GM18499 (cell line): ENCODE data around the gene DNM3.

Experiments
- ATAC-seq: cut with Tn5 transposase; IDR thresholded peaks from one replicate; pipeline ENCODE4 v1.9.1; 2021; ENCODE audit warnings: moderate number of reproducible peaks; ENCODE audit not compliant: insufficient read depth, unreplicated experiment

Gene DNM3

GRCh38 chr1:172148707-172149106, 307.4 kb downstream of the DNM3 start:
- ATAC-seq: no peak

GRCh38 chr1:172149346-172149745, 308.0 kb downstream of the DNM3 start:
- ATAC-seq: no peak

GRCh38 chr1:172154551-172154950, 313.3 kb downstream of the DNM3 start:
- ATAC-seq: peak; percentile 88

GRCh38 chr1:172155766-172156165, 314.5 kb downstream of the DNM3 start:
- no peak for ATAC-seq

- no peak for ATAC-seq
Measured at GRCh38 chr1:172162236-172162635, 320.9 kb downstream of the DNM3 start.

- no peak for ATAC-seq
Measured at GRCh38 chr1:172163498-172164215, 322.4 kb downstream of the DNM3 start.

GRCh38 chr1:172165403-172165802, 324.1 kb downstream of the DNM3 start:
- no peak for ATAC-seq

- ATAC-seq: no peak
Measured at GRCh38 chr1:172167796-172168596, 326.7 kb downstream of the DNM3 start.

- ATAC-seq: no peak
Measured at GRCh38 chr1:172168597-172168872, 327.2 kb downstream of the DNM3 start.

GRCh38 chr1:172169836-172170235, 328.5 kb downstream of the DNM3 start:
- ATAC-seq: no peak

GRCh38 chr1:172172352-172172831, 331.1 kb downstream of the DNM3 start:
- ATAC-seq: no peak

GRCh38 chr1:172176206-172176605, 334.9 kb downstream of the DNM3 start:
- ATAC-seq: no peak

GRCh38 chr1:172177849-172178248, 336.6 kb downstream of the DNM3 start:
- ATAC-seq: no peak

GRCh38 chr1:172178886-172179285, 337.6 kb downstream of the DNM3 start:
- ATAC-seq: no peak

- ATAC-seq: no peak
Measured at GRCh38 chr1:172179918-172180317, 338.6 kb downstream of the DNM3 start.

GRCh38 chr1:172180501-172181285, 339.4 kb downstream of the DNM3 start:
- no peak for ATAC-seq

GRCh38 chr1:172184506-172185191, 343.4 kb downstream of the DNM3 start:
- ATAC-seq: no peak

- peak; percentile 69 for ATAC-seq
Measured at GRCh38 chr1:172185211-172185610, 343.9 kb downstream of the DNM3 start.

GRCh38 chr1:172185996-172186395, 344.7 kb downstream of the DNM3 start:
- no peak for ATAC-seq

GRCh38 chr1:172201572-172201971, 360.3 kb downstream of the DNM3 start:
- ATAC-seq: no peak
